GM21723 (cell line): ENCODE measurements around the gene LBX1.

ENCODE experiments used
- ATAC-seq: cut with Tn5 transposase; IDR thresholded peaks from one replicate; pipeline ENCODE4 v1.9.1; 2021; ENCODE audit warnings: mild to moderate bottlenecking, moderate library complexity; ENCODE audit not compliant: unreplicated experiment

The LBX1 gene, protein sequence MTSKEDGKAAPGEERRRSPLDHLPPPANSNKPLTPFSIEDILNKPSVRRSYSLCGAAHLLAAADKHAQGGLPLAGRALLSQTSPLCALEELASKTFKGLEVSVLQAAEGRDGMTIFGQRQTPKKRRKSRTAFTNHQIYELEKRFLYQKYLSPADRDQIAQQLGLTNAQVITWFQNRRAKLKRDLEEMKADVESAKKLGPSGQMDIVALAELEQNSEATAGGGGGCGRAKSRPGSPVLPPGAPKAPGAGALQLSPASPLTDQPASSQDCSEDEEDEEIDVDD

DNA sequence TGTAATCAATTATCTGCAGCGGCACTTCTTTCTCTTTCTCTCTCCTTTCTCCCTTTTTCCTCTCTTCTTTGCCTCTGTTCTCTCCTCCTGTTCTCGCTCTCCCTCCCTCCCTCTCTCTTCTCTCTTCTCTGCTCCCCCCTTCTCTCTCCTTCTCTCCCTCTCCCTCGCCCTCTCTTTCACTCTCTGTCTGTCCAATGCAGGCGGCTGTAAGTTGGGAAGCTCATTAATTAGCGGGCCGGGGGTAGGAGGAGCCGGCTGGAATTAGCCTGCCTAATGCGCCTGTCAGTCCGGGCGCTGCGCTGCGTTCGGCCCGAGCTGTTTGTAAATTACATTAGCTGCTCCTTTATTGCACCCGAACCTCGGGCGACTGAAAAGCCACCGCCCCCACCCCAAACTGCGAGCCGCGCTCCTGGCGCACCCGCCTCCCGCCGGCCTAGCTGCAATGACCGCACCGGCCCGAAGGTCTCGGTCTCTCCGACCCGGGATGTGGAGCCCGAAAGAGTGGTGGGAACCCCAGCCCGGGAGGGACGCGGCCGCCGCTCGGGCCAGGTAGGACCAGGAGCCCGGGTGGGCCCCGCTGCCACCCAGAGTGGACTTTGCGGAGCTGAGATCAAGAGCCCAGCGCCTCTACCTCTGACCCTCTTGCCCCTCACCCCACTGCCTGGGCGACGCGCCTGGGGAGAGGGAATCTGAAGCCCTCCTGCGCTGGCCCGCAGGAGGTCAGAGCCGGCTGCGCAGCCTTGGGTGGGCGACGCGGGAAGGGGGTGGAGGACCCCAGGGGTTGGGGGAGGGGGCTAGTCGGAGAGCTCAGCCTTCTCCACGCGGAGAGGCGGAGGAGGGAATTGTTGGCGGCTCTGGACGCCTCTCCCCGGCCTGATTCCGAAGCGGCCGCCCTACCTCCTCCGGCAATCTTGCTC lies at the start of gene LBX1:
LBX1 (minus strand) TSS at position 198 of the 917 bp plus-strand sequence. CDS start 648 bp downstream, outside the sequence.
- ATAC-seq: no peak

DNA sequence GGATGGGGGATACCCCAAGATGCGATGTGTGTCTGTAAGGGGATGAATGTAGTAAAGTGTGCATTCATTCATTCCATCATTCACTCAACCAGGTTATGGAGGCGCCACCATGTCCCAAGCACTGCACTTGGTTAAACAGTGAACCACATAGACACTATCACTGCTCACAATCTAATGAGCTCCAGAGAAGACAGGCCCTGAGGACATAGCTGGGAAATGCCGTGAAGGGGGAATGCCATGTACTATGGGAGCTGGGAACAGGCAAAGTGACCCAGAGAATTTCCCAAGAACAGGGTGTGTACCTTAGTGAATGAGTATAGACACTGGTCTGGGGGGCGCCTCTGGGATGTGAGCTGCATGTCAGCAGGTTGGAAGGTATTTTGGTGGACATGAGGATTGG lies 44.5 kb upstream of the LBX1 start:
- ATAC-seq: no peak

DNA sequence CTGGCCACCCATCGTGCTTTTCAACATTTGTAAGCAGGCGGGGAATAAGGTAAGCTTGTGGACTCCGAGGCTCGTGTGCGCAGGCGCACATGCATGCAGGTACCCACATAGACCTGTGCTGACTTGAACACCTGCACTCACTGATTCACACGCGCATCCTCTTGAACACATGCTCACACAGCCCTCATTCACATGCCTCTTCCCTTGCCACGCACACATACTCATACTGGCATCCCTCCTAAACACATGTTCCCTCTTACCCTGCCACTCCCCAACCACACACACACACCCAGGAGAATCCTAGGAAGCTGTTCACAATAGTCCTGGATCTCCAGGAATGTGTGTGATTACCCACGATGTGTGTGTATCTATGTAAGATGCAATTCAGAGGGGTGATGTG lies 44.1 kb upstream of the LBX1 start:
- ATAC-seq: no peak

DNA sequence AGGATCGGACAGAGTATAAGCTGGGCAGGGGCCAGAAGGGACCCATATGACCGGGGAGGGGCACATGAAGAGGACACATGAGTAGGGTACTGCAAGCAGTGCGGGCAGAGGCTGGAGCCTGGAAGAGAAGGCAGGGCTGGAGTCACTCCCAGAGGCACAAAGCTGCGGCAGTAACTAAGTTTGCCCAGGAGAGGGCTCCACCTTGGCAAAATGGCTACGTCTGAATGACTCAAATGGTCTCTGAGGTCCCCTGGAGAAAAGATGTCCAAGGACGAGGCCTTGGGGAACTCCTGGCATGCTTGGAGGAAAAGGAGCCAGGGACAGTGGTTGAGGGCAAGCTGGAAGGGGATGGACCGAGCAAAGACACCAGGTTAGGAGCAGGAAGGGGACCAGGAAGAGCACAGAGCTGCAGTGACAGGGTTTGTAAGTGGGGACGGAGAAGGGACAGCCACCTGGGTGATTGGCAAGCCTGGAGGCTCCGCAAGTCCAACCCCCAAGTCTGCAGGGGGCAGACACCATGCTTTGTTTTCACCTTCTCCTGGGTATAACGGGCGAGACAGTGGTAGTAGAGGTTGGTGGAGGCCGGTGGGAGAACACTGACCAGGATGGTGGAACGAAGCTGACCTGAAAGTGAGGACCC lies 43.1 kb upstream of the LBX1 start:
- no peak for ATAC-seq

DNA sequence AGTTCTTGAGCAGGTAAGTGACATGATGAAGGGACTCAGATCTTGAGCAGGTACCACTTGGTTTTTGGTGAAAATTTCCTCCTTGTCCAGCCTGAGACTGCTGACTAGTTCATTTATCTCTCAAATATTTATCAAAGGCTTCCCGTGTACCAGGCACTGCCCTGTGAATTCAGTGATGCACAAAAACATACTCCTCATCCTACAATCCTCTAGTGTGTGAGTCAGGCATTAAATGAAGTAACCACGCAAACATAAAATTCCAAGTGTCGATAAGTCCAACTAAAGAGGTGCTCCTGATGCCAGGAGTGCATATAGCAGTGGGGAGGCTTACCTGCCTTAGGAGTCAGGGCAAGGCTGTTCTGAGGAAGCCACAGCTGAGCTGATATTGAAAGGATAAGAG lies 41.5 kb upstream of the LBX1 start:
- ATAC-seq: no peak

DNA sequence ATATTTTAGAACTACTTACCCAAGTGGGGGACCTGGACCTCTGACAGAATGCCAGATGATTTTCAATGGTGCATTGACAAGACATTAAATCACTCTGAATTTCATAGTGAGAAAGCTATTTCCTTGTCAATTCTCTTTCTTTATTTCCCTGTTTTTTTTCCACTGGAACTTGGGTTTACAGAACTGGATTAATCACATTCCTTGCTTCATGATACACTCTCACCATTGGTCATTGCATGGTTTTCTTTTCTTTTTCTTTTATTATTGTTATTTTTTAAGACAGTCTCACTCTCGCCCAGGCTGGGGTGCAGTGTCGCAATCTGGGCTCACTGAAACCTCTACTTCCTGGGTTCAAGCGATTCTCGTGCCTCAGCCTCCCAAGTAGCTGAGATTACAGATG lies 38.5 kb upstream of the LBX1 start:
- ATAC-seq: no peak

DNA sequence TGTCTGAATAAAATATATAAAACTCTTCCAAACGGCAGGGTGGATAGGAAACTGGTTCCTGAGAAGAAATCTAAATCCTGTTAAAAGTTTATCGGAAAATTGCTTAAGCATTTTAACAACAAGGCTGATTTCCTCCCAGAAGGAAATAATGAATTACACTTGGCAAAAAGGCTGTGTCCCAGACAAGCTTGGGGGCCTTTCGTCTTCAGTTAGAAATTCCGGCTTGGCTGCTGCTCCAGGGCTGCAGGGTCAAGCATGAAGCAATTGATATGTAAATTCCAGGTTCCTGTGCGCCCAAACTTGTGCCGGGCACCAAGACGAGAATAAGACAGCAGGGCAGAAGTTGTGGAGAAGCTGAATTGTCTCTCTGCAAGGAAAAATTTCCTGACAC lies 38.0 kb upstream of the LBX1 start:
- no peak for ATAC-seq

DNA sequence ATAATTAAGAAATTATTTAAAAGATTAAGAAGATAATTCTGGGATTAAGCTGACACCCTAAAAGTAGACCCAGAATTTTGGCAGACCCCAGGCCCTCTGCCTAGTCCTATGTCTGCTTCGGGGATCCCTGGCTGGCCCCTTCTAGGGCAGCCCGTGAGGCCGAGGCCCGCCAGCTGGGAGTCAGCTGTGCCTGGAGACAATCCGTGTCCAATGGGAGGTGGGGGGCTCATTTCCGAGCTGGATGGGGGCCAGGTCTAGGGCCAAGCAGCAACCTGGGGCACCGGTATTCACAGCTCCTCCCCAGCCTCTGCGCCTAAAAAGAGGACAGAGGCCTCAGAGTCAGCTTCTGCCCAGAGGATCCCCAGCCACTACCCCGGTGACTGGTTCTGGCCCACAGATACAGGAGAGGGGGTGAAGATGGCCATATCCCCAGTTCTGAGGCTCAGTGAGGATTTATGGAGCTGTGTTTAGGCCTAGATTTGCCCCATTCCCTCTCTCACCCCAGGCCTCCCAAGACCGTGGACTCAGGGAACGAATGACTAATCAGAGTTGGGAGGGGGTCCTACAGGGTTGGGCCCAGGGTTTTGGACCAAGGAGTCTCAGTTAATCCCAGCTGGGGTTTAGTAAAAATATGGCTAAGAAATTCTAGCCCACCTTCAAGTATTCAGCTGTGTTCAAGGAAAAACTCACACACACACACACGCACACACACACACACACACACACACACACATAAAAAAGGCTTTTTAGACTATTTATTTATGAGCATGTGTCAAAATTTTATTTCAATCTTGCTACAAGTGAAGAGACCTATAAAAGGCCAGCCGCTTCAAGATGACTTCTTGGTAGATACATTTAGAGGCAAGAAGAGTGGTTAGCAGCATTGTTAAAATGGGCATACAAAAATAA lies 37.4 kb upstream of the LBX1 start:
- ATAC-seq: no peak

DNA sequence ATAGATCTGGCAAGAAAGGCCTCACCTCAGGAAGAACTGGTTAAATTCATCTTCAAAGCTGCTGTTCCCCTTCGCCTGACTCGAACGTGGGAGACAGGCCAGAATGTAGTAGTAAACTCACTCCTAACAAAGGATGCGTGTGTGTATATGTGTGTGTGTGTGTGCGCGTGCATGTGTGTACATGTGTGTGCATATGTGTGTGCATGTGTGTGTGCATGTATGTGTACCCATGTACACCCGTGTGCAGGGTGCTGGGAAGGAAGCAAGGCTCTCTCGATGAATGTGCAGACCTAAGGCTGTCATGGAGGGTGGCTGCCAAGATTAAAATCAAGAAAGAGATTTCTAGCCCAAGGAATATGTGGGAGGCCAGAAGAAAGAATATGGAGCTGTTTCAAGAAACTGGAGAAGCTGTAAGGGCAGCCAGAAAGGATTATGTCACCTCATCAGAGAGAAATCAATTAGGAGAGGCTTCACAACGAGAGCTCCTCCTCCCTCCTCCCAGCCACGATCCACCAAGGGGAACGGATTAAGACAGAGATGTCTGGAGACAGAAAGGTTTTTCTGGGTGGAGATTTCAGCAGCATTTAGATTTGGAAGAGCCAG lies 34.0 kb upstream of the LBX1 start:
- ATAC-seq: no peak

DNA sequence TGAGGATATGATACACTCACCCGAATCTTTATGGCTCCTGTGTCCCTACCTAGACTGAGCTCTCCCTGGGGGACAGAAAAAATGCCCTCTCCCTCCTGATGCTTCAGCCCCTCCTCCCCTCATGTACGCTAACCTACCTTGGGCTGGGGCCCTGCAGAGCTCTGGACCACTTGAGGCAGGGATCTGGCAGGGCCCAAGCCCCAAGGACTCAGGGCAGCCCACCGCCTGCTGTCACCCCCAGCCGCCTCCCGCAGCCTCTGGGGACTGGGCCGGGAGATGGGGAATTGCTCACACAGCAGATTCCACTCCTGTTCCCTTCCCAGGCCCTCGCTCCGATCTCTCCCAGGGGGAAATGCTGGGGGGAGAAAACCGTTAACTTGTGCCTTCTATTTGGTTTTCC lies 32.9 kb upstream of the LBX1 start:
- ATAC-seq: no peak

DNA sequence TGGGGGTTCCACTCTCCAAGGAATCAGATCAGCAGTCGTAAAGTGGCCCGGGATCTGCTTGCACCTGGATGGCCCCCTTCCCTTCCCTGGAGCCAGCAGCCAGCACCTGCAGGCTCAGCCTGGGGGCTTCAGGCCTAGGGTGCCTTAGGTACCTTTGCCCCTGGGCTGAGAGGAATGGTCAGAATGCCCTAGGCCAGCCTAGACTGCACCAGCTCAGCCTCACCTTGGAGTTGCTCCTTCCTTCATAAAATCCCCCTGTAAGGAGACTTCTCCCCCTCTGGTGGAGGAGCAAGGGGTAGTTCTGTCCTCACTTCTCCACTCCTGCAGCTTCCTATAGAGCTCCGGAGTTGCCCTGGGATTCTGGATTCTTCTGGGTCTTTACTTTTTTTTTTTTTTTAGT lies 32.4 kb upstream of the LBX1 start:
- no peak for ATAC-seq

DNA sequence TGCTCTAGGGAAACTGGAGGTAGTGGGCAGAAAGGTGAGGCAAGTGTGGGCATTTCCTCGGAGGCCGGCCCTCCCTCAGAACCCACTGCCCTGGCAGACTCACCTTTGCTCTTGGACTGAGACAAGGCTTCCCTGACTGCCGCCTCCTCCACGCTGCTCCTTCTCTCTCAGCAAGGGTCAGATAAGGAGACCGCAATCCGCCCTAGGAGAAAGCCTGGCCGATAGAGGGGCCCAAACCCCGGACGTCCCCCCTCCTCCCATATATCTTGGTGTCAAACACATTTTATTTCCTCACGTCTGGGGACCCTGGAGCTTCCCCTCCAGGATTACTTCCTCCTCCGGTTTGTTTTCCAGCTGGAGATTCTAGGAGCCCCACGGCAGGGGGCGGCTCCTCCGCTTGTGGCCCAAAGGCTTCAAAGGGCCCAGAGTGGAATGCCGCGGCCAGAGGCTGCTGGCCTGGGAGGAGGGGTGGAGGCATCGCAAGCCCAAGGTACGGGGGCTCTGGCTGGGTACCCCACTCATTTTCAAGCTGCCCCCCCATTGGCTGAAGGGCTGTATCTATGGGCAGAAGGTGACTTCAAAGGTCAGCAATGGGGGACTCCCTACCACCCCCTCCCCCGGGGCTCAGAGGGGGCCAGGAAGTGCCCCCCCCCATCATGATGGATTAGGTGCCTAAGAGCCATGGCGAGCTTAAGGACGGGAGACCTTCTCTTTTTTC lies 31.7 kb upstream of the LBX1 start:
- no peak for ATAC-seq

DNA sequence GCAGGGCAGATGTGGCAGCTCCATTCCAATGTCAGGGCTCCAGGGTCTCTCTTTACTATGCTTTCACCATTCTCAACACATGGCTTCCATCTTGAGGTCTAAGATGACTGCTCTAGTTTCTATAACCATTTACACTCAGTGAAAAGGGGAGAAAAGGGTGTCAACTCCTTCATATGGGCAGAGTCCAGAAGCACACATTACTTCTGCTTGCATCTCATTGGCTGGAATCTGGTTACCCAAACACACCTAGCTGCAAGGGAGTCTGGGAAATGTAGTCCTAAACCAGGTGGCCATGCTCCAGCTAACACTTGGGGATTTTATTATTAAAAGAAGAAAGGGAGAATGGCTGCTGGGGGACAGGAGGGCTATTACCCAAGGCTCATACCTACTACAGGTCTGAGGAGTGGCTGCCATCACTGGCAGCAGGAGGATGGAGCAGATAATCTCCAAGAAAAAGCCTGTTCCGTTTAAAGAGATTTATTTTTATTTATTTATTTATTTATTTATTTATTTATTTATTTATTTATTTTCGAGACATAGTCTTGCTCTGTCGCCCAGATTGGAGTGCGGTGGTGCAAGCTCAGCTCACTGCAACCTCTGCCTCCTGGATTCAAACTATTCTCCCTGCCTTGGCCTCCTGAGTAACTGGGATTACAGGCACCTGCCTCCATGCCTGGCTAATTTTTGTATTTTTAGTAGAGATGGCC lies 29.1 kb upstream of the LBX1 start:
- ATAC-seq: no peak

DNA sequence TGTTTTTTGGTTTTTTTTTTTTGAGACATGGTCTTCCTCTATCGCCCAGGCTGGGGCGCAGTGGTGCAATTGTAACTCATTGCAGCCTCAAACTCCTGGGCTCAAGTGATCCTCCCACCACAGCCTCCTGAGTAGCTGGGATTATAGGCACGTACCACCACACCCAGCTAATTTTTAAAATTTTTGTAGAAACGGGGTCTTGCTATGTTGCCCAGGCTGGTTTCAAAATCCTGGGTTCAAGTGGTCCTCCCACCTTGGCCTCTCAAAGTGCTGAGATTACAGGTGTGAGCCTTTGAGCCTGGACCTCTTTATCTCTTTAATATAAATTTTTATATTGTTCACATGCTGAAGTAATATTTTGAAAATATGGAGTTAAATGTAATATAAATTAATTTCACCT lies 28.2 kb upstream of the LBX1 start:
- ATAC-seq: no peak

DNA sequence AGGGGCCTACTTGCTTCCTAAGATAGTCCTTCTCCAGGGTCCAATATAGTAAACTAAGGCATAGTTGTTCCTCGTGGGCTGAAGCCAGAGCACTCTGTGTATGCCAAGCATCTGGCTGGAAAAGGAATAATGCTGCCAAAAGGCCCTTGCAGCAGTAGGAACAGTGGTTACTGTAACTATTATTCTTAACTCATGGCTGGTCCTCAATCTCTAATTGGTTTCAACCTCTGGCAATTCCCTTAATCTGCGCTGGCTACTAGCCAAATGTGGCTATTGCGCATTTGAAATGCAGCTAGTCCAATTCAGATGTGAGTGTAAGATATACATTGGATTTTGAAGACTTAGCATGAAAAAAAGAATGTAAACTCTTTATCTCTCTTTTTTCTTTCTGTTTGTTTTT lies 27.8 kb upstream of the LBX1 start:
- no peak for ATAC-seq

DNA sequence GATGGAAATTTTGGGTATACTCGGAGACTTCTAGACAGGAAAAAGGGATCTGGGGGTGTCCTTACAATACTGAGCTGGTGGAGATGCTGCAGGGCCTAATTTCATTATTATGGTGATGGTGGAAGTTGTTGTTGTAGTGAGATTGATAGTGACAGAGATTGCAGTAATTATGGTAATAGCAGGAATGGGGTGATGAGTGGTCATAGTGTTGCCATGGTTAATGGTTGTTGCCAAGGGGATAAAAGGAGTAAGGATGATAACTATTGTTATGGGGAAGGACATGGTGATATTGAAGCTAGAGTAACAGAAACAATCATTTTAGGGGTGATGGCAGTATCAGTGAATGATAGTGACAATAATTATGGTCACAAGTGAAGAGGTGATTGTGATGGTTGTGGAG lies 27.1 kb upstream of the LBX1 start:
- ATAC-seq: no peak

DNA sequence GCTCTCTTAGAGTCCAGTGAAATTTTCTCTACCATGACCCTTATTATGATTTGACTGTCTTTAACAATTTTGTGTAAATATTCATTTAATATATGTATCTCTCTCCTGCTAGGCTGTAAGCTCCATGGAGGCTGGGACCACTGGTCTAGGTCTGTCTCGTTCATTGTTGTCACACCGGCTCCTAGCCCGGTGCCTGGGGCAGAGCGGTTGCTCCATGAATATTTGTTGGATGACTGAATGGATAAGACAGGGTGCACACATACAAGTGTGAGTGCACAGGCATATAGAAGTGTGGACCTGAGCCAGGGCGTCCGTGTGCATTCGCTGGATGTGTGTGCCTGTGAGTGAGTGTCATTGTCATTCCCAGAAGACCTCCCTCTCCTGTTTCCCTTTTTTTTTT lies 20.9 kb upstream of the LBX1 start:
- ATAC-seq: no peak

DNA sequence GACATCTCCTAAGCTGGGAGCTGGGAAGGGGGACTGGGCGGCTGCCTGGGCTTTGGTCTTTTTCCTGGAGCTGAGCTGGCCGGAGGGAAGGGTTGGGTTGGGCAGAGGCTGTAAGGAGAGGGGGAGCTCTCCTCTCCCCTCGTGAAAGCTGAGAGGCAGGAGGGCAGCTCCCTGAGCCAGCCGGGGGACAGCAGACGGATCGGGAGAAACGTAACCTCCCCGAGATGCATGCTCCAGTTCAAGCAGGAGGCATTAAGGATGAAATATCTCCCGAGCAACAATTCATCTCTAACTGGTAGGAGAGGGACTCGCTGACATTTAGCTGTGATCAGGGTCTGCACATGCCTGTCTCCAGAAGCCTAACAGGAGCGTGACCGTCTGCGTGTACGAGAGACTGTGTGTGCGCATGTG lies 19.9 kb upstream of the LBX1 start:
- ATAC-seq: no peak

DNA sequence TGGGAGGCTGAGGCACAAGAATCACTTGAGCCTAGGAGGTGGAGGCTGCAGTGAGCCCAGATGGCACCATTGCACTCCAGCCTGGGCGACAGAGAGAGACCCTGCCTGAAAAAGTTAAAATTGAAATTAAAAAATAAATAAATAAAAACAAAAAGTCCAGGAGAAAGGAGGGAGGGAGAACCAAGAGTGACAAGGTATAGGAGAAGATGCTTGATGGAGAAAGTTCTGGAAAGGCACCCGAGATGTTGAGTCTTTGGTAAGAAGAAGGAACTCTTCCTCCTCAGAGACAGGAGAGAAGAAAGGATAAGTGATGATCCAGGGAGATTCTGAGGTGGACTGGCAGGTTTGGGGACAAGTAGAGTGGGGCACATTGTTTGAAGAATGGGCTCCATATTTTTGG lies 17.4 kb upstream of the LBX1 start:
- ATAC-seq: no peak
